Ectodermal cell (in vitro differentiated cells): Measurements from ENCODE around the gene AADAC. TPM values are rescaled to one million over a fixed set of nuclear protein-coding genes. Genes with fewer than 3 reads are reported as not detected.
"Not testable (repeated sequence)": the region's sequence is repeated elsewhere in the genome, so short reads cannot be mapped to it uniquely, and the experiment has no call there.

Experiments
- H3K27ac ChIP-seq: 2 replicates; pipeline ENCODE4 v1.7.0; 2013; ENCODE audit warnings: mild to moderate bottlenecking, low read depth, low read length; ENCODE audit not compliant: insufficient read depth, poor library complexity, severe bottlenecking
- H3K27me3 ChIP-seq: 2 replicates; pipeline ENCODE4 v1.7.0; 2013; ENCODE audit warnings: mild to moderate bottlenecking, low read length; ENCODE audit not compliant: insufficient read depth, control insufficient read depth, poor library complexity, severe bottlenecking
- H3K36me3 ChIP-seq: one replicate; pipeline ENCODE4 v1.7.0; 2013; ENCODE audit warnings: low read length; ENCODE audit not compliant: control insufficient read depth, insufficient read depth
- H3K4me1 ChIP-seq: one replicate; pipeline ENCODE4 v1.7.0; 2013; ENCODE audit warnings: low read length; ENCODE audit not compliant: control insufficient read depth, insufficient read depth
- H3K4me3 ChIP-seq: 2 replicates; pipeline ENCODE4 v1.7.0; 2013; ENCODE audit warnings: low read depth, low read length, control low read depth; ENCODE audit not compliant: insufficient read depth
- H3K9me3 ChIP-seq: 2 replicates; pipeline ENCODE4 v1.7.0; 2013; ENCODE audit warnings: mild to moderate bottlenecking, low read length, moderate library complexity; ENCODE audit not compliant: control insufficient read depth
- WGBS, 2 experiments: methylation state at CpG; one replicate each; pipeline ENCODE4 v1.1.7; 2013; ENCODE audit warnings: missing lambda C conversion rate in 2 of 2; 5-methylcytosine and 5-hydroxymethylcytosine counted together
- polyA plus RNA-seq, 4 experiments: library from polyadenylated mRNA; stranded (reverse); fragments of 50-300 nt; gene quantifications; one replicate each; pipeline ENCODE4 v1.2.3, GENCODE V29; 2013

AADAC gene
- not detected for polyA plus RNA-seq (2013, experiment 1 of 4)
- polyA plus RNA-seq (2013, experiment 2 of 4) = not detected
- not detected for polyA plus RNA-seq (2013, experiment 3 of 4)
- polyA plus RNA-seq (2013, experiment 4 of 4) = not detected

DNA sequence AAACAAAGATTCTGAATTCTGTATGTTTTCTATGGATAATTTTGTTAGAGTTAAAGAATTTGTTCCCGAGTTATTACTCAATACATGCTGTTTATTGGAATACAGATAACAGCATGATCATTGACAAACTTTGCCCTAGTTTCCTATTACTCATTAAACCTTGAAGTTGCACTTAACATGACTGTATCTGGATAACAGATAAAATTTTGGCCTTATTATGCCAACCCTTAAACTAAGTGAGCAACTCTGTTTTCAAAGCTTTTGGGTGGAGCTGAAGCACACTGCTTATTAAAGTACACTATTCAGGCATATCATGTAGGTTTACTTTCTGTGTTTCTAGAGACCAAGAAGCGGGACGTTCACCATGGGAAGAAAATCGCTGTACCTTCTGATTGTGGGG, at the start of gene AADAC:
Gene AADAC (plus strand): TSS at position 318 of the 400 bp plus-strand sequence. CDS start 47 bp downstream, at position 365.
- Histone ChIP-seq H3K36me3 (no peaks in the 10 kb centered on the region), H3K9me3 (no peaks in the 10 kb centered on the region), H3K4me3 (no peak within 1 kb of the TSS), H3K27me3 (no peaks in the 10 kb centered on the region), H3K27ac (no peak within 1 kb of the TSS), H3K4me1 (no peaks in the 10 kb centered on the region)
- 91 to 92% methylated on average over 3 to 4 of the region's 4 CpGs for WGBS, 2 experiments

- WGBS, 2 experiments = 85 to 100% methylated on average over 1 of the region's 1 CpG
- H3K9me3 ChIP-seq, H3K4me3 ChIP-seq, H3K36me3 ChIP-seq, H3K4me1 ChIP-seq, H3K27me3 ChIP-seq, H3K27ac ChIP-seq: not testable (repeated sequence)
Measured at GRCh38 chr3:151764699-151765098, 49.2 kb upstream of the AADAC start.

DNA sequence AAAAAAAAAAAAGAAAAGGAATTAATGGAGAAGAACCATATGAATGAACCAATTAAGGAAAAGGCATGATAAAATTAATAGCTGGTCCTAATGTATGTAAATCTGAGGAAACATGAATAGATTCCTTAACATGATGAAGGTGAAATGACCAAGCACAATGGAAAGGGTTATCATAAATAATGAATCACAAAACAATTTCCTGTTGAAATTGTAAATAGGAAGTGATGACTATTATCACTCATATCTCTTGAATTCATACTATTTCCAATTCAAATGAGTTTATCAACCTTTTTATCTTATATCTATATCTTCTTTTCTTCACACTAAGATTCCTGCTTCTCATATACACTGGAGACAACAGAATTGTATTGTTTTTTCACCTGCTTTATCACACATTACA, 48.2 kb upstream of the AADAC start:
- no peaks in the 10 kb centered on the region for H3K27me3 ChIP-seq
- no peaks in the 10 kb centered on the region for H3K4me1 ChIP-seq
- no peaks in the 10 kb centered on the region for H3K9me3 ChIP-seq
- H3K4me3 ChIP-seq = no peak overlapping the region
- no peaks in the 10 kb centered on the region for H3K36me3 ChIP-seq
- H3K27ac ChIP-seq = no peak overlapping the region

DNA sequence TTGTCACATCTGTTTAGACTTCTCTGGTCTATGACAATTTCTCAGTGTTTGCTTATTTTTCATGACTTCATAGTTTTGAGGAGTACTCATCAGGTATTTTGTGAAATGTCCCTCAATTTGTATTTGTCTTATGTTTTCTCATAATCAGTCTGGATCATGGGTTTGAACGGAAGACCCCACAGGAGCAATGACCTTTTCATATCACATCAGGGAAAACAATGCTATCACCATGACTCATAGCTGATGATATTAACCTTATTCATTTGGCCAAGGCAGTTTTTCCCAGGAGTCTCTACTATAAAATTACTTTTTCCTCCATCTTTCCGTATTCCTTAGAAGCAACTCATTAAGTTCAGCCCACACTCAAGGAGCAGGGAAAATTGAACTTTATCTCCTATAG, 47.5 kb upstream of the AADAC start:
- Histone ChIP-seq H3K27ac (no peak overlapping the region), H3K27me3 (no peaks in the 10 kb centered on the region), H3K4me3 (no peak overlapping the region), H3K36me3 (no peaks in the 10 kb centered on the region), H3K9me3 (no peaks in the 10 kb centered on the region), H3K4me1 (no peaks in the 10 kb centered on the region)
- WGBS, 2 experiments = 89 to 93% methylated on average over 2 of the region's 2 CpGs

GRCh38 chr3:151768393-151768930, 45.5 kb upstream of the AADAC start:
- 100% methylated on average over 1 of the region's 1 CpG; no CpG with 5 or more reads in 1 of the 2 experiments for WGBS, 2 experiments
- H3K4me1 ChIP-seq = no peaks in the 10 kb centered on the region
- H3K9me3 ChIP-seq = no peaks in the 10 kb centered on the region
- no peaks in the 10 kb centered on the region for H3K36me3 ChIP-seq
- H3K4me3 ChIP-seq = no peak overlapping the region
- no peaks in the 10 kb centered on the region for H3K27me3 ChIP-seq
- H3K27ac ChIP-seq = no peak overlapping the region

GRCh38 chr3:151769175-151769574, 44.7 kb upstream of the AADAC start:
- Histone ChIP-seq H3K36me3 (no peaks in the 10 kb centered on the region), H3K4me3 (no peak overlapping the region), H3K9me3 (no peaks in the 10 kb centered on the region), H3K27me3 (no peaks in the 10 kb centered on the region), H3K27ac (no peak overlapping the region), H3K4me1 (no peaks in the 10 kb centered on the region)
- 81 to 96% methylated on average over 1 of the region's 2 CpGs for WGBS, 2 experiments

DNA sequence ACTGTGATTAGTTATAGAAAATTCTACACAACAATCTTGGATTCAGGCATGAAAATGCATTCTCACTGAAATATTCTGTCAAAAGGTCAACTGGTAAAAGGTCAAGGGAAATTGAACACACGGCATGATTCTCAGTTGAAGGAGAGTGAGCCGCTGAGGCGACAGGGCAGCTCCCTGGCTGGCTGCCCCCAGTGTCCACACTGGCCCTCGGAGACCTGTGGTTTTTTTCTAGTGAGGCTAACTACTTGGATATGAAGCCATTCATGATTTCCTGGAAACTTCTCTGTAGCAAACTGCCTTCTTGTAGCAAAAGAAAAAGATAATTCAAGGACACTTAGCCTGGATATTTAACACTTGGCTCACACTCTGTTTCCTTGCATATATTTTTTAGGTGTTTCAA, 43.0 kb upstream of the AADAC start:
- no peak overlapping the region for H3K4me3 ChIP-seq
- H3K27ac ChIP-seq = no peak overlapping the region
- 86 to 92% methylated on average over 4 of the region's 4 CpGs for WGBS, 2 experiments
- no peaks in the 10 kb centered on the region for H3K27me3 ChIP-seq
- H3K9me3 ChIP-seq = no peaks in the 10 kb centered on the region
- H3K4me1 ChIP-seq = no peaks in the 10 kb centered on the region
- H3K36me3 ChIP-seq = no peaks in the 10 kb centered on the region

GRCh38 chr3:151772825-151773480, 41.0 kb upstream of the AADAC start:
- no peaks in the 10 kb centered on the region for H3K9me3 ChIP-seq
- H3K4me3 ChIP-seq = no peak overlapping the region
- no peak overlapping the region for H3K27ac ChIP-seq
- WGBS, 2 experiments = 90 to 92% methylated on average over 3 to 4 of the region's 4 CpGs
- H3K36me3 ChIP-seq = no peaks in the 10 kb centered on the region
- no peaks in the 10 kb centered on the region for H3K4me1 ChIP-seq
- no peaks in the 10 kb centered on the region for H3K27me3 ChIP-seq

GRCh38 chr3:151774235-151774634, 39.7 kb upstream of the AADAC start:
- H3K4me3 ChIP-seq = no peak overlapping the region
- no peaks in the 10 kb centered on the region for H3K9me3 ChIP-seq
- H3K27me3 ChIP-seq = no peaks in the 10 kb centered on the region
- 91% methylated on average over 1 of the region's 1 CpG for WGBS, 2 experiments
- no peaks in the 10 kb centered on the region for H3K4me1 ChIP-seq
- H3K36me3 ChIP-seq = no peaks in the 10 kb centered on the region
- H3K27ac ChIP-seq = no peak overlapping the region

DNA sequence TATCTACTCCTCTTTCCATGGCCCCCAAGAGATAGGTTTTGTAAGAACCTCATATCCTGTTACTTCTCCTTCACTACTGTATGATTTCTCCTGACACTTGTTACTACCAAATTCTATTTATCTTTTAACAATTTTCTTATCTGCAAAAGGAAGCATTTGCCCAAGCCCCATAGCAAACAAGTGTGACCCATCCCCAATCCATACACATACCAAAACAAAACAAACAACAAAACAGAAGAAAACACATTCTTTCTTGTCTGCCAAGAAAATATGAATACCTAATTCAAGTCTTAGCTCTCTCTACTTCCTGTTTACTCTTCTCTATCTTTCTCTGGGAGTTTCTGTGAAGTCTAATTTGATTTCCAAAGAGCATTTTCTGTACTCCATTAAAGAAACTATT, 39.0 kb upstream of the AADAC start:
- Histone ChIP-seq H3K4me1 (no peaks in the 10 kb centered on the region), H3K4me3 (no peak overlapping the region), H3K36me3 (no peaks in the 10 kb centered on the region), H3K9me3 (no peaks in the 10 kb centered on the region), H3K27ac (no peak overlapping the region), H3K27me3 (no peaks in the 10 kb centered on the region)
